Neural cell (in vitro differentiated cells): Measurements from ENCODE around the gene HOXC9. TPM values are rescaled to one million over a fixed set of nuclear protein-coding genes. Genes with fewer than 3 reads are reported as not detected.

Experiments used
- H2AFZ ChIP-seq: fragments of 200-600, 300-800 bp; sonication (generic), shearing (Covaris generic); 2 replicates; pipeline ENCODE4 v1.6.0; 2014; ENCODE audit warnings: low read depth, mild to moderate bottlenecking, antibody characterized with exemption, low read length, moderate library complexity
- H3F3A ChIP-seq: fragments of 200-600 bp; shearing (Covaris generic); 2 replicates; pipeline ENCODE4 v1.6.1; 2016; ENCODE audit warnings: mild to moderate bottlenecking, moderate library complexity, mixed read lengths, antibody characterized with exemption, low read length; ENCODE audit not compliant: insufficient read depth, poor library complexity, severe bottlenecking
- H3K27ac ChIP-seq: fragments of 200-600, 300-800 bp; sonication (generic), shearing (Covaris generic); 2 replicates; pipeline ENCODE4 v1.5.1; 2014; ENCODE audit warnings: mild to moderate bottlenecking, low read length, moderate library complexity
- H3K27me3 ChIP-seq: fragments of 300-800, 200-600 bp; sonication (generic), shearing (Covaris generic); 2 replicates; pipeline ENCODE4 v1.6.0; 2014; ENCODE audit warnings: mild to moderate bottlenecking, low read depth, low read length, moderate library complexity; ENCODE audit not compliant: insufficient read depth
- H3K36me3 ChIP-seq: fragments of 300-800, 200-600 bp; sonication (generic), shearing (Covaris generic); 2 replicates; pipeline ENCODE4 v1.5.1; 2014; ENCODE audit warnings: mild to moderate bottlenecking, antibody characterized with exemption, low read length, moderate library complexity; ENCODE audit not compliant: insufficient read depth
- H3K4me2 ChIP-seq: fragments of 300-800, 200-600 bp; sonication (generic), shearing (Covaris generic); 2 replicates; pipeline ENCODE4 v1.6.0; 2014; ENCODE audit warnings: mild to moderate bottlenecking, low read length
- H3K4me3 ChIP-seq: fragments of 300-800, 200-600 bp; sonication (generic), shearing (Covaris generic); 2 replicates; pipeline ENCODE4 v1.5.1; 2014; ENCODE audit warnings: mild to moderate bottlenecking, low read length, moderate library complexity
- H3K79me2 ChIP-seq: fragments of 200-600 bp; shearing (Covaris generic); replicated peaks from 2 replicates; pipeline ENCODE4 v1.6.0; 2014; ENCODE audit warnings: mild to moderate bottlenecking, low read length, moderate library complexity; ENCODE audit not compliant: insufficient read depth
- H3K9ac ChIP-seq: fragments of 300-800, 200-600 bp; sonication (generic), shearing (Covaris generic); 2 replicates; pipeline ENCODE4 v1.6.1; 2016; ENCODE audit warnings: mild to moderate bottlenecking, low read length, mixed read lengths
- H3K9me2 ChIP-seq: fragments of 200-600 bp; shearing (Covaris generic); 2 replicates; pipeline ENCODE4 v1.6.1; 2016; ENCODE audit warnings: mild to moderate bottlenecking, low read length, mixed read lengths; ENCODE audit not compliant: insufficient read depth
- H3K9me3 ChIP-seq: fragments of 200-600, 300-800 bp; sonication (generic), shearing (Covaris generic); 2 replicates; pipeline ENCODE4 v1.6.1; 2016; ENCODE audit warnings: mild to moderate bottlenecking, mixed run types, low read length, moderate library complexity, mixed read lengths
- H4K20me1 ChIP-seq: fragments of 200-600 bp; shearing (Covaris generic); 2 replicates; pipeline ENCODE4 v1.6.1; 2016; ENCODE audit warnings: mild to moderate bottlenecking, mixed run types; ENCODE audit not compliant: insufficient read depth
- EP300 ChIP-seq: fragments of 450-650 bp; conservative IDR thresholded peaks from 2 replicates; pipeline ENCODE4 v1.6.1; 2014; ENCODE audit warnings: antibody characterized with exemption, mild to moderate bottlenecking, moderate library complexity; ENCODE audit not compliant: poor library complexity, severe bottlenecking
- EZH2 ChIP-seq: fragments of 200-600, 300-800 bp; shearing (Covaris generic), sonication (generic); IDR thresholded peaks from 2 replicates; pipeline ENCODE4 v1.6.1; 2014; ENCODE audit warnings: antibody characterized with exemption, low read length, borderline replicate concordance, mild to moderate bottlenecking; ENCODE audit not compliant: insufficient read depth, poor library complexity, severe bottlenecking
- MXI1 ChIP-seq: fragments of 450-650 bp; conservative IDR thresholded peaks from 2 replicates; pipeline ENCODE4 v1.6.1; 2014; ENCODE audit warnings: antibody characterized with exemption, mild to moderate bottlenecking; ENCODE audit not compliant: poor library complexity, severe bottlenecking
- POLR2AphosphoS5 ChIP-seq: IDR thresholded peaks from 2 replicates; pipeline ENCODE4 v1.6.1; 2012
- RAD21 ChIP-seq: fragments of 450-650 bp; conservative IDR thresholded peaks from 2 replicates; pipeline ENCODE4 v1.6.1; 2014; ENCODE audit warnings: antibody characterized with exemption, mild to moderate bottlenecking, moderate library complexity
- SMC3 ChIP-seq: fragments of 450-650 bp; conservative IDR thresholded peaks from 2 replicates; pipeline ENCODE4 v1.6.1; 2014; ENCODE audit warnings: antibody characterized with exemption, mild to moderate bottlenecking, moderate library complexity; ENCODE audit not compliant: poor library complexity
- TAF1 ChIP-seq: IDR thresholded peaks from 2 replicates; pipeline ENCODE4 v1.6.1; 2012; ENCODE audit warnings: low read depth
- polyA plus RNA-seq: library from polyadenylated mRNA; depleted of rRNA; stranded (reverse); fragments of >200 nt; gene quantifications from 2 replicates; pipeline ENCODE4 v1.2.3, GENCODE V29; 2014
- TF ChIP-seq, protein P1 (sequence below): IDR thresholded peaks from 2 replicates; pipeline ENCODE4 v1.6.1; 2012; ENCODE audit warnings: borderline replicate concordance
- TF ChIP-seq, protein P2 (sequence below): fragments of 450-650 bp; IDR thresholded peaks from 2 replicates; pipeline ENCODE4 v1.5.1; 2014; ENCODE audit warnings: antibody characterized with exemption, mild to moderate bottlenecking, moderate library complexity; ENCODE audit not compliant: poor library complexity, severe bottlenecking

The HOXC9 gene
- polyA plus RNA-seq, 1 donor from 2014 or later = not detected

DNA sequence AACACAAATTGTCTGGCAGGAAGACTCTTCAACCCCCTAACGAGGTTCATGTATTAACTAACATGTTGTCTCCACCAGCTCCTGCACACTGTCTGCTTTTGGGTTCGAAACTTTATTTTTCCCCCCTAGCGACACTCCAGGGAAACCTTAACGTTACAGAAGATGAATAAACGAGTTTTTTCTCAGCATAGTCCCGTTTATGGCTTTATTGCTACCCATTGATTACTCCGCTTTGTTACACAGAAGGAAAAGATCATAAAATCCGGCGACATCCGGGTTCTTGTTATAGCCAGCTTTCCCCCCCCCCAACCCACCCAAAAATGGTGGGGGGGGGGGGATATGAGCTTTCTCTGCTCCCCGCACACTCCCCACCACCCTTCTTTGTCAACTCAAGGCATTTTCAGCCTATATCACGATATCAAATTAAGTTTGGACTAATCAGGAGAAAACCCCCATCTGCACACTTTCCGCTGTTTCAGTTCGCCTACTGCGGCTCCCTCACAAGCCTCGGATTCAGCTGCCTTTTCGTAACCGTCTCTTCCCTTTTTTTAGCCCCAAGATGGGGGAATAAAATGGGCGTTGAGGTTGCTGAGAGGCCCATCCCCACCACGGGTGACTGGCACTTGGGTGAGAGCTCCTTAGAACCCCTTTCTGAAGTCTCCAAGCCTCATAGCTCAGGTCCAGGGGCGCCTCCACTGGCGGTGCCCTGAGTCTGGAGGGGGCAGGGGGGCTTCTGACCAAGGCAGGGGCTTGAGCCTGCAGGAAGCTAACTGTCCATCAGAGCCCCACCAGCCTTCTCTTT, 26.9 kb downstream of the HOXC9 start:
- H3K36me3 ChIP-seq = no peaks in the 10 kb centered on the region

DNA sequence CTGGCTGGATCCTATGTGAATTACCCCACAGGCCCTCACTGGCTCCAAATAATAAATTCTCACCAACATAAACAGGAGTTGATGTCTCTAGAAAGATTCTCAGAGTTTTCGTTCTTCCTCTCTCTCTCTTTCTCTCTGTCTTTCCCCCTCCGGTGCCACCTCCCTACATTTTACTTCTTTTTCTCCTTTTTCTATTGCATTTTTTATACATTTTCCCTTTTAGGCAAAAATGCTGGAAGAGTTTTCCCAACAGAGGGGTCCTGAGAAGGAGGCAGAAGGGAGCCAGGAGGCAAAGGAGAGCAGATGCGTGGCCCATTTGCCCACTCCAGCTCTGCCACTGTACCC, 27.5 kb downstream of the HOXC9 start:
- Histone ChIP-seq H3K79me2 (no peaks in the 10 kb centered on the region), H3F3A (no peaks in the 10 kb centered on the region), H3K27me3 (peaks cover 99% of the 10 kb centered on the region)

More for the DNA sequence above, 26.9 kb downstream of the HOXC9 start:
- Histone ChIP-seq H3K9ac (no peak overlapping the region), H3K4me3 (no peak overlapping the region), H3K9me2 (no peaks in the 10 kb centered on the region), H3F3A (no peaks in the 10 kb centered on the region), H2AFZ (no peak overlapping the region), H4K20me1 (no peaks in the 10 kb centered on the region), H3K4me2 (no peak overlapping the region), H3K27me3 (peaks cover 99% of the 10 kb centered on the region), H3K79me2 (no peaks in the 10 kb centered on the region), H3K9me3 (no peaks in the 10 kb centered on the region), H3K27ac (no peak overlapping the region)
- TF ChIP-seq EP300 (no peak), EZH2 (no peak), POLR2AphosphoS5 (no peak), SMC3 (no peak), MXI1 (no peak)
- TF ChIP-seq, protein P1, sequence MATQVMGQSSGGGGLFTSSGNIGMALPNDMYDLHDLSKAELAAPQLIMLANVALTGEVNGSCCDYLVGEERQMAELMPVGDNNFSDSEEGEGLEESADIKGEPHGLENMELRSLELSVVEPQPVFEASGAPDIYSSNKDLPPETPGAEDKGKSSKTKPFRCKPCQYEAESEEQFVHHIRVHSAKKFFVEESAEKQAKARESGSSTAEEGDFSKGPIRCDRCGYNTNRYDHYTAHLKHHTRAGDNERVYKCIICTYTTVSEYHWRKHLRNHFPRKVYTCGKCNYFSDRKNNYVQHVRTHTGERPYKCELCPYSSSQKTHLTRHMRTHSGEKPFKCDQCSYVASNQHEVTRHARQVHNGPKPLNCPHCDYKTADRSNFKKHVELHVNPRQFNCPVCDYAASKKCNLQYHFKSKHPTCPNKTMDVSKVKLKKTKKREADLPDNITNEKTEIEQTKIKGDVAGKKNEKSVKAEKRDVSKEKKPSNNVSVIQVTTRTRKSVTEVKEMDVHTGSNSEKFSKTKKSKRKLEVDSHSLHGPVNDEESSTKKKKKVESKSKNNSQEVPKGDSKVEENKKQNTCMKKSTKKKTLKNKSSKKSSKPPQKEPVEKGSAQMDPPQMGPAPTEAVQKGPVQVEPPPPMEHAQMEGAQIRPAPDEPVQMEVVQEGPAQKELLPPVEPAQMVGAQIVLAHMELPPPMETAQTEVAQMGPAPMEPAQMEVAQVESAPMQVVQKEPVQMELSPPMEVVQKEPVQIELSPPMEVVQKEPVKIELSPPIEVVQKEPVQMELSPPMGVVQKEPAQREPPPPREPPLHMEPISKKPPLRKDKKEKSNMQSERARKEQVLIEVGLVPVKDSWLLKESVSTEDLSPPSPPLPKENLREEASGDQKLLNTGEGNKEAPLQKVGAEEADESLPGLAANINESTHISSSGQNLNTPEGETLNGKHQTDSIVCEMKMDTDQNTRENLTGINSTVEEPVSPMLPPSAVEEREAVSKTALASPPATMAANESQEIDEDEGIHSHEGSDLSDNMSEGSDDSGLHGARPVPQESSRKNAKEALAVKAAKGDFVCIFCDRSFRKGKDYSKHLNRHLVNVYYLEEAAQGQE = no peak

More for the DNA sequence above, 27.5 kb downstream of the HOXC9 start:
- Histone ChIP-seq H3K4me2 (no peak overlapping the region), H3K9me3 (no peaks in the 10 kb centered on the region), H4K20me1 (no peaks in the 10 kb centered on the region), H3K36me3 (no peaks in the 10 kb centered on the region), H2AFZ (no peak overlapping the region), H3K9ac (no peak overlapping the region), H3K4me3 (no peak overlapping the region), H3K27ac (no peak overlapping the region), H3K9me2 (no peaks in the 10 kb centered on the region)
- TF ChIP-seq EZH2 (no peak), MXI1 (no peak), RAD21 (no peak), SMC3 (no peak), TAF1 (no peak), POLR2AphosphoS5 (no peak), EP300 (no peak)
- TF ChIP-seq, protein P2, sequence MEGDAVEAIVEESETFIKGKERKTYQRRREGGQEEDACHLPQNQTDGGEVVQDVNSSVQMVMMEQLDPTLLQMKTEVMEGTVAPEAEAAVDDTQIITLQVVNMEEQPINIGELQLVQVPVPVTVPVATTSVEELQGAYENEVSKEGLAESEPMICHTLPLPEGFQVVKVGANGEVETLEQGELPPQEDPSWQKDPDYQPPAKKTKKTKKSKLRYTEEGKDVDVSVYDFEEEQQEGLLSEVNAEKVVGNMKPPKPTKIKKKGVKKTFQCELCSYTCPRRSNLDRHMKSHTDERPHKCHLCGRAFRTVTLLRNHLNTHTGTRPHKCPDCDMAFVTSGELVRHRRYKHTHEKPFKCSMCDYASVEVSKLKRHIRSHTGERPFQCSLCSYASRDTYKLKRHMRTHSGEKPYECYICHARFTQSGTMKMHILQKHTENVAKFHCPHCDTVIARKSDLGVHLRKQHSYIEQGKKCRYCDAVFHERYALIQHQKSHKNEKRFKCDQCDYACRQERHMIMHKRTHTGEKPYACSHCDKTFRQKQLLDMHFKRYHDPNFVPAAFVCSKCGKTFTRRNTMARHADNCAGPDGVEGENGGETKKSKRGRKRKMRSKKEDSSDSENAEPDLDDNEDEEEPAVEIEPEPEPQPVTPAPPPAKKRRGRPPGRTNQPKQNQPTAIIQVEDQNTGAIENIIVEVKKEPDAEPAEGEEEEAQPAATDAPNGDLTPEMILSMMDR = no peak
- TF ChIP-seq, protein P1 = no peak
